Small intestine (tissue), 7 donors: ENCODE data around the gene ITPKA. TPM values are rescaled to one million over a fixed set of nuclear protein-coding genes. Genes with fewer than 3 reads are reported as not detected.

Experiments
- DNase-seq, 2 donors: peaks; one replicate each; pipeline versions ENCODE4 v3.0.0 to v3.0.0-alpha.2; 2013
- FAIRE-seq: peaks from 2 replicates; lab custom pipeline; 2012; peaks lifted over from hg19 to GRCh38; lab: Jason Lieb, UNC
- H3K27ac ChIP-seq, 3 donors: one replicate each; pipeline ENCODE4 v1.5.1; 2013; ENCODE audit warnings: low read length in 2 of 3, mild to moderate bottlenecking in 2 of 3, control low read depth in 1 of 3, inconsistent platforms in 1 of 3, low read depth in 1 of 3, moderate library complexity in 1 of 3
- H3K27me3 ChIP-seq, 3 donors: one replicate each; pipeline ENCODE4 v1.6.1; 2013; ENCODE audit warnings: low read length in 3 of 3, inconsistent platforms in 1 of 3; ENCODE audit not compliant: control insufficient read depth in 3 of 3, insufficient read depth in 3 of 3
- H3K36me3 ChIP-seq, 3 donors: one replicate each; pipeline ENCODE4 v1.6.1; 2013; ENCODE audit warnings: low read length in 3 of 3, inconsistent platforms in 1 of 3, low read depth in 1 of 3, mild to moderate bottlenecking in 1 of 3, moderate library complexity in 1 of 3; ENCODE audit not compliant: control insufficient read depth in 3 of 3, insufficient read depth in 2 of 3
- H3K4me1 ChIP-seq, 3 donors: one replicate each; pipeline ENCODE4 v1.6.1; 2013; ENCODE audit warnings: low read length in 2 of 3, inconsistent platforms in 1 of 3, low read depth in 1 of 3, mild to moderate bottlenecking in 1 of 3, moderate library complexity in 1 of 3; ENCODE audit not compliant: control insufficient read depth in 3 of 3, insufficient read depth in 2 of 3
- H3K4me3 ChIP-seq, 3 donors: one replicate each; pipeline ENCODE4 v1.5.1; 2013; ENCODE audit warnings: low read length in 3 of 3, control low read depth in 1 of 3, inconsistent platforms in 1 of 3, low read depth in 1 of 3, mild to moderate bottlenecking in 1 of 3, moderate library complexity in 1 of 3
- H3K9me3 ChIP-seq, 2 donors: one replicate each; pipeline ENCODE4 v1.6.1; 2013; ENCODE audit warnings: low read depth in 1 of 2, low read length in 1 of 2; ENCODE audit not compliant: control insufficient read depth in 2 of 2, insufficient read depth in 1 of 2
- WGBS, 3 donors: extraction: QIAGEN DNeasy Blood & Tissue Kit; methylation state at CpG; one replicate each; pipeline ENCODE4 v1.1.7; 2013; 5-methylcytosine and 5-hydroxymethylcytosine counted together
- polyA plus RNA-seq, 4 donors: library from polyadenylated mRNA; stranded (reverse) in 3 of 4; unstranded in 1 of 4; fragments of 200-250 nt in 3 of 4; fragments of 120-200 nt in 1 of 4; gene quantifications; one replicate each; pipeline versions ENCODE4 v1.2.1 to v1.2.3, GENCODE V29; 2013
- donor health status: healthy with polysubstance abuse.
- donor health status: control.
- donor health status: control.
- donor health status: Bipolar disorder and iron deficiency.
- donor health status: healthy.

Gene ITPKA
- polyA plus RNA-seq, 4 donors: 30.3 to 93.9 (median 48.4) TPM

GRCh38 chr15:41520636-41521035 is 27.0 kb downstream of the ITPKA start:
- Histone ChIP-seq H3K9me3 (no peaks in the 10 kb centered on the region), H3K27ac (no peak overlapping the region), H3K4me1 (no peaks in the 10 kb centered on the region), H3K4me3 (no peak overlapping the region), H3K27me3 (no peaks in the 10 kb centered on the region), H3K36me3 (peaks cover 0 to 57% (median 0%) of the 10 kb centered on the region in 3 donors)
- FAIRE-seq: no peak
- 95 to 97% (median 95%) methylated on average over 17 of the region's 17 CpGs for WGBS, 3 donors
- DNase-seq: no peak

- Histone ChIP-seq H3K4me1 (no peaks in the 10 kb centered on the region), H3K36me3 (peaks cover 0 to 66% (median under 1%) of the 10 kb centered on the region in 3 donors)
These were observed 27.9 kb downstream of the ITPKA start for GRCh38 chr15:41521614-41522013.

GRCh38 chr15:41523097-41523496 is 29.4 kb downstream of the ITPKA start:
- Histone ChIP-seq H3K9me3 (no peaks in the 10 kb centered on the region), H3K27me3 (no peaks in the 10 kb centered on the region), H3K4me3 (no peak overlapping the region), H3K36me3 (peaks cover 0 to 70% (median 9%) of the 10 kb centered on the region in 3 donors), H3K27ac (no peak overlapping the region), H3K4me1 (no peaks in the 10 kb centered on the region)
- whole genome bisulfite sequencing, 3 donors: 90 to 98% (median 97%) methylated on average over 5 of the region's 5 CpGs
- DNase-seq (no peak), FAIRE-seq (no peak)

More at GRCh38 chr15:41521614-41522013, 27.9 kb downstream of the ITPKA start:
- FAIRE-seq (no peak), DNase-seq (no peak)
- 85 to 87% (median 87%) methylated on average over 9 of the region's 9 CpGs for WGBS, 3 donors
- Histone ChIP-seq H3K27me3 (no peaks in the 10 kb centered on the region), H3K27ac (no peak overlapping the region), H3K9me3 (no peaks in the 10 kb centered on the region), H3K4me3 (no peak overlapping the region)

GRCh38 chr15:41530363-41530956 is 36.8 kb downstream of the ITPKA start:
- Histone ChIP-seq H3K4me1 (no peaks in the 10 kb centered on the region), H3K36me3 (peaks cover 0 to 91% (median 18%) of the 10 kb centered on the region in 3 donors), H3K4me3 (no peak overlapping the region), H3K27me3 (no peaks in the 10 kb centered on the region), H3K9me3 (no peaks in the 10 kb centered on the region), H3K27ac (no peak overlapping the region)
- FAIRE-seq: no peak
- 78 to 97% (median 92%) methylated on average over 6 of the region's 6 CpGs for WGBS, 3 donors
- DNase-seq: no peak

- Histone ChIP-seq H3K36me3 (peaks cover 0 to 57% (median 6%) of the 10 kb centered on the region in 3 donors), H3K9me3 (no peaks in the 10 kb centered on the region), H3K4me3 (no peak overlapping the region), H3K27me3 (no peaks in the 10 kb centered on the region), H3K27ac (no peak overlapping the region), H3K4me1 (no peaks in the 10 kb centered on the region)
- FAIRE-seq: no peak
- no peak for DNase-seq
- 93 to 100% (median 100%) methylated on average over 1 of the region's 1 CpG for WGBS, 3 donors
These were observed 41.9 kb downstream of the ITPKA start for GRCh38 chr15:41535544-41535943.

DNA sequence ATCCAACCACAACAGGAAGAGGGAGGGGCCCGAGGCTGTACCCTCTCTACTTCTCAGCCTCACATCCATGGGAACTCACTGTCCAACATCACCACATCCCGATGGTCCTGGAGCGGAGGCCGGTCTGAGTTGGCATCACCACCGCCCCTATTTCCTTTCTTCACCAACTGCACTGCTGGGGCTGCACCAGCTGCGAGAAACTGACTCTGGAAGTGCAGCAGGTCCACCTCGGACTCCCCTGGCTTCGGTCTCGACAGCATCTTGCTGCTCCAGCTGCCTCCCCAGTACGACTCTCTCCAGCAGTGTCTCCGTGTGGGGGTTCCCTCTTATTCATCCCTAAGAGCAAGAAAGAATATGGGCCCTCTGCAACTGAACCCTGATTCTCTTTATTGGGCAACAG is 43.2 kb downstream of the ITPKA start:
- WGBS, 3 donors: 87 to 95% (median 92%) methylated on average over 11 of the region's 11 CpGs
- no peak for DNase-seq
- FAIRE-seq: no peak
- no peaks in the 10 kb centered on the region for H3K9me3 ChIP-seq
- H3K27me3 ChIP-seq: no peaks in the 10 kb centered on the region
- peaks cover 0 to 47% (median 6%) of the 10 kb centered on the region in 3 donors for H3K36me3 ChIP-seq
- no peak overlapping the region for H3K4me3 ChIP-seq
- no peaks in the 10 kb centered on the region for H3K4me1 ChIP-seq
- no peak overlapping the region for H3K27ac ChIP-seq

DNA sequence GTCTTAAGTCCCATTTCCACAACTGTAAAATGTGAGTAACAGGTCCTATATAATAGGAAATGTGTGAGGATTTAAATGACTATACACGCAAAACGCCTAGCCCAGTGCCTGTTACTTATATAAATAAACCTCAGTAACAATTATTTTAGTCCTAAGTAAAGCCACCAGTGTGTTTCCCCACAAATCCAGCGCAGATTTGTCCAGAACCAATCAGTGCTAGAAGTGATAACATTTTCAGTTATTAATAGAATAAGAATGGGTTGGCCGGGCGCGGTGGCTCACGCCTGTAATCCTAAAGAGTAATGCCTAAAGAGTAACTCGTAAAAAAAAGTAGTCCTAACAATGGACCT is 49.8 kb downstream of the ITPKA start:
- Histone ChIP-seq H3K27me3 (no peaks in the 10 kb centered on the region), H3K9me3 (no peaks in the 10 kb centered on the region), H3K4me1 (peaks cover 0 to 12% (median 0%) of the 10 kb centered on the region in 3 donors), H3K36me3 (no peaks in the 10 kb centered on the region), H3K27ac (peak overlapping the region; percentile 67 to 93 (median 71)), H3K4me3 (peak overlapping the region; percentile 78 to 98 (median 90))
- DNase-seq (no peak), FAIRE-seq (no peak)
- WGBS, 3 donors: 3 to 4% (median 4%) methylated on average over 8 of the region's 8 CpGs

GRCh38 chr15:41544650-41545015 is 51.0 kb downstream of the ITPKA start:
- WGBS, 3 donors: 61 to 78% (median 75%) methylated on average over 13 to 15 of the region's 15 CpGs
- Histone ChIP-seq H3K27ac (peak overlapping the region; percentile 24 to 67 (median 42)), H3K36me3 (no peaks in the 10 kb centered on the region), H3K9me3 (no peaks in the 10 kb centered on the region), H3K4me1 (peaks cover 0 to 14% (median 0%) of the 10 kb centered on the region in 3 donors), H3K4me3 (peak overlapping the region in 1 of 3 donors; percentile 78), H3K27me3 (no peaks in the 10 kb centered on the region)
- DNase-seq: no peak
- FAIRE-seq: no peak

DNA sequence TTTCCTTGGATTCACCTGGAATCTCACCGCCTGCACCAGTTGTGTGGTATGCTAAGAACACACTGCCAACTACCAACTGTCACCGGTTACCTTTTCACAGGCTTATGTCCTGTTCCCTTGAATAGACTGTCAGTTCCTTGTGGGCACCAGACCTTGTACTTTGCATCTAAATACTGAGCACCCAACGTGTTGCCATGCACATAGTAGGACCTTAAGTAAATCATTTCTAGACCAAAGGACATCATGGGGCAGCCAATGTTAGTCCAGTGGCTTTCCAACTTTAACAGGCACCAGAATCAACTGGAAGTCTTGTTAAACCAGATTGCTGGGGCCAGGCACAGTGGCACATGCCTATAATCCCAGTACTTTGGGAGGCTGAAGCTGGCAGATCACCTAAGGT is 51.5 kb downstream of the ITPKA start:
- Histone ChIP-seq H3K4me3 (no peak overlapping the region), H3K27ac (no peak overlapping the region), H3K36me3 (no peaks in the 10 kb centered on the region), H3K27me3 (no peaks in the 10 kb centered on the region), H3K9me3 (no peaks in the 10 kb centered on the region), H3K4me1 (peaks cover 0 to 18% (median 0%) of the 10 kb centered on the region in 3 donors)
- DNase-seq: no peak
- WGBS, 3 donors: 62 to 81% (median 78%) methylated on average over 3 of the region's 3 CpGs
- FAIRE-seq: no peak
